Aortic smooth muscle cell (primary cell): ENCODE results near the gene OR10C1. TPM values are rescaled to one million over a fixed set of nuclear protein-coding genes. Genes with fewer than 3 reads are reported as not detected.

Experiments used
- total RNA-seq: library from RNA; depleted of rRNA; stranded (reverse); fragments of >200 nt; gene quantifications from 2 replicates; pipeline ENCODE4 v1.2.3, GENCODE V29; 2014

The OR10C1 gene, protein sequence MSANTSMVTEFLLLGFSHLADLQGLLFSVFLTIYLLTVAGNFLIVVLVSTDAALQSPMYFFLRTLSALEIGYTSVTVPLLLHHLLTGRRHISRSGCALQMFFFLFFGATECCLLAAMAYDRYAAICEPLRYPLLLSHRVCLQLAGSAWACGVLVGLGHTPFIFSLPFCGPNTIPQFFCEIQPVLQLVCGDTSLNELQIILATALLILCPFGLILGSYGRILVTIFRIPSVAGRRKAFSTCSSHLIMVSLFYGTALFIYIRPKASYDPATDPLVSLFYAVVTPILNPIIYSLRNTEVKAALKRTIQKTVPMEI
- not detected in 2 replicates for total RNA-seq

GRCh38 chr6:29439006-29439405, at the start of gene OR10C1:
Gene OR10C1 (plus strand): TSS chr6:29439306. CDS start chr6:29440016, 710 bp downstream.

GRCh38 chr6:29395331-29395730, 43.8 kb upstream of the OR10C1 start, which contains the start of gene OR12D2:
Gene OR12D2 (plus strand): TSS chr6:29395631. CDS start chr6:29396700, 1,069 bp downstream.

GRCh38 chr6:29414588-29414987, 24.5 kb upstream of the OR10C1 start, which contains the start of gene OR12D1:
Gene OR12D1 (plus strand): TSS chr6:29414928.

GRCh38 chr6:29456971-29457370, 17.9 kb downstream of the OR10C1 start, which contains the start of the genes OR11A1 and OR2H1:
Gene OR11A1 (minus strand): TSS chr6:29457071. CDS start chr6:29427641, 29,430 bp downstream.
Gene OR2H1 (plus strand): TSS chr6:29457155. CDS start chr6:29461770, 4,615 bp downstream.

DNA sequence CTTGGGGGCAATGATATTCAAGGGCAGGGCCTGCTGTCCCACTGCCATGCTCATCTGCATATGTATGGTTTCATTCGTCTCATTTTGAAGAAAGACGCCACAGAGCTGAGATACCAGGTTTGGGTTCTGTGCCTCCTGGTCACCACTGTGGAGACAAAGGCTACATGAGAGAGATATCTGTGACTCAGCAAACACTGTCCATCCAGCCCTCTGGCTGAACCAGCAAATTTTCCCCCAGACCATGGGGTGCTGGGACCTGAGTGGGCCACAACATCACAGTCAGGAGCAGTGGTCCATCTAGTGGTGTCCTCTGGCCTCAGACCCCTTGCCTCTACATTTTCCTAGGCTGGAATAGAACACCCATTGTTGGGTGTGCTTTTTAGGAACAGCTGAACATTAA, 48.6 kb downstream of the OR10C1 start, which contains the start of gene MAS1L:
Gene MAS1L (minus strand): TSS at position 297 of the 400 bp plus-strand sequence. CDS start 54 bp downstream, at position 243.

Other genes with a start within 250 kb of the OR10C1 start
- gene OR14J1, start 137.6 kb upstream of the OR10C1 start, total RNA-seq, result not detected in 2 replicates
- gene OR5V1, start 70.4 kb upstream of the OR10C1 start, total RNA-seq, result not detected in 2 replicates
- not detected in 2 replicates for gene OR12D3, start 64.0 kb upstream of the OR10C1 start, total RNA-seq
- not detected in 2 replicates for gene OR12D2, start 43.7 kb upstream of the OR10C1 start, total RNA-seq
- not detected in 2 replicates for gene OR12D1, start 24.4 kb upstream of the OR10C1 start, total RNA-seq
- gene OR11A1, start 17.8 kb downstream of the OR10C1 start, total RNA-seq, result not detected in 2 replicates
- not detected in 2 replicates for gene OR2H1, start 17.8 kb downstream of the OR10C1 start, total RNA-seq
- gene MAS1L, start 48.6 kb downstream of the OR10C1 start, total RNA-seq, result not detected in 2 replicates
- gene UBD, start 120.4 kb downstream of the OR10C1 start, total RNA-seq, result not detected in 2 replicates
- not detected in 2 replicates for gene OR2H2, start 145.8 kb downstream of the OR10C1 start, total RNA-seq
- 10.3 and 11.4 TPM in 2 replicates for gene GABBR1, start 193.9 kb downstream of the OR10C1 start, total RNA-seq
- gene MOG, start 217.8 kb downstream of the OR10C1 start, total RNA-seq, result not detected in 2 replicates
- gene ZFP57, start 241.8 kb downstream of the OR10C1 start, total RNA-seq, result 0.13 TPM in 1 of 2 replicates, not detected in the other